Nephron progenitor cell (in vitro differentiated cells): ENCODE measurements around the gene CCDC51.
"Not testable (repeated sequence)": the region's sequence is repeated elsewhere in the genome, so short reads cannot be mapped to it uniquely, and the experiment has no call there.

Source experiments
- DNase-seq: peaks from one replicate; pipeline ENCODE4 v3.0.0; 2021
- H3K27ac Mint-ChIP-seq: 2 replicates; pipeline ENCODE4 v1.8.0; 2021; ENCODE audit warnings: mild to moderate bottlenecking, moderate library complexity, mixed read lengths
- H3K27me3 Mint-ChIP-seq: 2 replicates; pipeline ENCODE4 v1.8.0; 2021; ENCODE audit warnings: mild to moderate bottlenecking, low read depth, mixed read lengths; ENCODE audit not compliant: poor library complexity
- H3K36me3 Mint-ChIP-seq: 2 replicates; pipeline ENCODE4 v1.8.0; 2021; ENCODE audit warnings: low read depth, mixed read lengths
- H3K4me1 Mint-ChIP-seq: 2 replicates; pipeline ENCODE4 v1.8.0; 2021; ENCODE audit warnings: mixed read lengths
- H3K4me3 Mint-ChIP-seq: 2 replicates; pipeline ENCODE4 v1.8.0; 2021; ENCODE audit warnings: mild to moderate bottlenecking, moderate library complexity, mixed read lengths
- H3K9me3 Mint-ChIP-seq: 2 replicates; pipeline ENCODE4 v1.8.0; 2021; ENCODE audit warnings: mild to moderate bottlenecking, moderate library complexity, mixed read lengths
- CTCF ChIP-seq: fragments of 200-600 bp; sonication (generic); IDR thresholded peaks from 2 replicates; pipeline ENCODE4 v1.5.0; 2021; ENCODE audit warnings: antibody characterized with exemption

The CCDC51 gene

GRCh38 chr3:48402907-48403306, 37.0 kb downstream of the CCDC51 start:
- H3K27ac Mint-ChIP-seq = peak overlapping the region; percentile 66
- H3K4me3 Mint-ChIP-seq = no peak overlapping the region
- H3K9me3 Mint-ChIP-seq = no peaks in the 10 kb centered on the region
- peaks cover 4% of the 10 kb centered on the region for H3K27me3 Mint-ChIP-seq
- peaks cover 22% of the 10 kb centered on the region for H3K36me3 Mint-ChIP-seq
- H3K4me1 Mint-ChIP-seq = peaks cover 4% of the 10 kb centered on the region
- DNase-seq = no peak
- TF ChIP-seq CTCF = no peak

GRCh38 chr3:48402281-48402732, 37.6 kb downstream of the CCDC51 start:
- H3K9me3 Mint-ChIP-seq = no peaks in the 10 kb centered on the region
- H3K27ac Mint-ChIP-seq = peak overlapping the region; percentile 66
- peaks cover 19% of the 10 kb centered on the region for H3K36me3 Mint-ChIP-seq
- peaks cover 4% of the 10 kb centered on the region for H3K4me1 Mint-ChIP-seq
- peaks cover 4% of the 10 kb centered on the region for H3K27me3 Mint-ChIP-seq
- no peak for DNase-seq
- no peak for TF ChIP-seq CTCF
- H3K4me3 Mint-ChIP-seq = no peak overlapping the region

- peaks cover 14% of the 10 kb centered on the region for H3K36me3 Mint-ChIP-seq
- H3K4me3 Mint-ChIP-seq, DNase-seq, H3K9me3 Mint-ChIP-seq, H3K4me1 Mint-ChIP-seq, H3K27me3 Mint-ChIP-seq, H3K27ac Mint-ChIP-seq: not testable (repeated sequence)
Observed at GRCh38 chr3:48401434-48401901, 38.5 kb downstream of the CCDC51 start.

GRCh38 chr3:48400824-48401433, 39.0 kb downstream of the CCDC51 start:
- DNase-seq = peak; percentile 33
- peak; percentile 67 for TF ChIP-seq CTCF
- Mint-ChIP-seq H3K9me3 (no peaks in the 10 kb centered on the region), H3K27me3 (peaks cover 9% of the 10 kb centered on the region), H3K36me3 (peaks cover 14% of the 10 kb centered on the region), H3K4me3 (no peak overlapping the region), H3K27ac (no peak overlapping the region), H3K4me1 (peaks cover 4% of the 10 kb centered on the region)

- no peak for DNase-seq
- Mint-ChIP-seq H3K27ac (no peak overlapping the region), H3K36me3 (peaks cover 10% of the 10 kb centered on the region), H3K4me1 (peaks cover 4% of the 10 kb centered on the region), H3K4me3 (no peak overlapping the region), H3K27me3 (peaks cover 9% of the 10 kb centered on the region), H3K9me3 (no peaks in the 10 kb centered on the region)
- TF ChIP-seq CTCF = no peak
Observed at GRCh38 chr3:48399387-48400172, 40.3 kb downstream of the CCDC51 start.

GRCh38 chr3:48398701-48399386, 41.1 kb downstream of the CCDC51 start:
- Mint-ChIP-seq H3K27me3 (peaks cover 9% of the 10 kb centered on the region), H3K9me3 (no peaks in the 10 kb centered on the region), H3K36me3 (peaks cover 10% of the 10 kb centered on the region), H3K4me3 (no peak overlapping the region), H3K27ac (no peak overlapping the region), H3K4me1 (peaks cover 4% of the 10 kb centered on the region)
- TF ChIP-seq CTCF = no peak
- no peak for DNase-seq
